OCI-LY1 (cell line): Measurements from ENCODE around the gene ERN1.

Source experiments
- CTCF ChIP-seq: fragments of 200-600 bp; sonication (generic), shearing (Covaris generic); IDR thresholded peaks from 2 replicates; pipeline ENCODE4 v1.5.1; 2017; ENCODE audit warnings: mild to moderate bottlenecking, antibody characterized with exemption, low read length, moderate library complexity, mixed read lengths
- EZH2 ChIP-seq: fragments of 200-600 bp; sonication (generic), shearing (Covaris generic); IDR thresholded peaks from 2 replicates; pipeline ENCODE4 v1.8.0; 2017; ENCODE audit warnings: borderline replicate concordance, mixed run types, mild to moderate bottlenecking, antibody characterized with exemption, low read length, moderate library complexity, mixed read lengths

GRCh38 chr17:64054304-64054703 is 75.6 kb downstream of the ERN1 start:
- TF ChIP-seq CTCF: no peak
- no peak for TF ChIP-seq EZH2
